GM12878 (cell line): ENCODE results near the gene HEG1.

Experiments
- FOXK2 ChIP-seq: fragments of 450-650 bp; IDR thresholded peaks from 2 replicates; pipeline ENCODE4 v1.6.1; 2017; ENCODE audit warnings: mild to moderate bottlenecking, moderate library complexity
- HDAC2 ChIP-seq: fragments of 200-600 bp; sonication (generic); IDR thresholded peaks from 2 replicates; pipeline ENCODE4 v1.6.1; 2017
- JUND ChIP-seq: IDR thresholded peaks from 2 replicates; pipeline ENCODE4 v1.6.1; 2012; ENCODE audit warnings: low read depth, mild to moderate bottlenecking, low read length, improper control_type of control experiment, moderate library complexity
- POU2F2 ChIP-seq: IDR thresholded peaks from 3 replicates; pipeline ENCODE4 v1.6.1; 2011; ENCODE audit warnings: low read depth, mild to moderate bottlenecking, low read length, borderline replicate concordance
- SIX5 ChIP-seq: IDR thresholded peaks from 2 replicates; pipeline ENCODE4 v1.6.1; 2011; ENCODE audit warnings: mild to moderate bottlenecking, low read depth, low read length, moderate library complexity; ENCODE audit not compliant: severe bottlenecking
- TAF1 ChIP-seq: IDR thresholded peaks from 2 replicates; pipeline ENCODE4 v1.6.1; 2011; ENCODE audit warnings: mild to moderate bottlenecking, low read depth, low read length, borderline replicate concordance
- TCF12 ChIP-seq: IDR thresholded peaks from 2 replicates; pipeline ENCODE4 v1.6.1; 2011; ENCODE audit warnings: low read depth, mild to moderate bottlenecking, low read length
- YY1 ChIP-seq: IDR thresholded peaks from 2 replicates; pipeline ENCODE4 v1.6.1; 2011; ENCODE audit warnings: low read depth, mild to moderate bottlenecking, low read length
- TF ChIP-seq, protein P1 (sequence below), 3 experiments: IDR thresholded peaks in 2 of 3; conservative IDR thresholded peaks in 1 of 3; 2 replicates each; pipeline ENCODE4 v1.5.1; 2011; ENCODE audit warnings: low read depth in 3 of 3, low read length in 3 of 3, mild to moderate bottlenecking in 3 of 3, control low read depth in 2 of 3, moderate library complexity in 2 of 3, inconsistent platforms in 1 of 3, mixed read lengths in 1 of 3; ENCODE audit not compliant: control insufficient read depth in 2 of 3, insufficient read depth in 1 of 3; ENCODE audit errors: extremely low read depth in 1 of 3
- TF ChIP-seq, protein P2 (sequence below): IDR thresholded peaks from 2 replicates; pipeline ENCODE4 v1.6.1; 2012; ENCODE audit warnings: low read depth, low read length, improper control_type of control experiment
- TF ChIP-seq, protein P3 (sequence below): fragments of 450-650 bp; IDR thresholded peaks from 2 replicates; pipeline ENCODE4 v1.6.1; 2016; ENCODE audit warnings: mild to moderate bottlenecking, moderate library complexity, borderline replicate concordance

DNA sequence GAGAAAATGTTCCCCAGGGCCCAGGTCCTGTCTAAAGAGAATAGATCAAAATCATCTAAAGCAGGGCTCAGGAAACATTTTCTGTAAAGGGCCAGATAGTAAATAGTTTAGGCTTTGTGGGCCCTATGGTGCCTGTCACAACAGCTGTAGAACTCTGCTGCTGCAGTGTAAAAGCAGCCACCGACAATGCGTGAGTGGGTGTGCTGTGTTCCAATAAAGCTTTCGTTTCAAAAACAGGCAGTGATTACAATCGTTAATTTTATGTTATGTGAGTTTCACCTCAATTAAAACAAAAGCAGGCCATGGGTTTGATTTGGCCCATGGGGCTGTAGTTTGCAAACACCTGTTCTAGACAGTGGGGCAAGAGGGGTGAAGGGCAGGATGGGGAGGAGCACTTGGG, 12.5 kb upstream of the HEG1 start:
- TF ChIP-seq YY1 (no peak), POU2F2 (no peak), JUND (no peak), TAF1 (no peak), FOXK2 (no peak), TCF12 (no peak), HDAC2 (no peak), SIX5 (no peak)
- TF ChIP-seq, protein P1, sequence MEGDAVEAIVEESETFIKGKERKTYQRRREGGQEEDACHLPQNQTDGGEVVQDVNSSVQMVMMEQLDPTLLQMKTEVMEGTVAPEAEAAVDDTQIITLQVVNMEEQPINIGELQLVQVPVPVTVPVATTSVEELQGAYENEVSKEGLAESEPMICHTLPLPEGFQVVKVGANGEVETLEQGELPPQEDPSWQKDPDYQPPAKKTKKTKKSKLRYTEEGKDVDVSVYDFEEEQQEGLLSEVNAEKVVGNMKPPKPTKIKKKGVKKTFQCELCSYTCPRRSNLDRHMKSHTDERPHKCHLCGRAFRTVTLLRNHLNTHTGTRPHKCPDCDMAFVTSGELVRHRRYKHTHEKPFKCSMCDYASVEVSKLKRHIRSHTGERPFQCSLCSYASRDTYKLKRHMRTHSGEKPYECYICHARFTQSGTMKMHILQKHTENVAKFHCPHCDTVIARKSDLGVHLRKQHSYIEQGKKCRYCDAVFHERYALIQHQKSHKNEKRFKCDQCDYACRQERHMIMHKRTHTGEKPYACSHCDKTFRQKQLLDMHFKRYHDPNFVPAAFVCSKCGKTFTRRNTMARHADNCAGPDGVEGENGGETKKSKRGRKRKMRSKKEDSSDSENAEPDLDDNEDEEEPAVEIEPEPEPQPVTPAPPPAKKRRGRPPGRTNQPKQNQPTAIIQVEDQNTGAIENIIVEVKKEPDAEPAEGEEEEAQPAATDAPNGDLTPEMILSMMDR (IDR thresholded peaks at IDR 0.05 in 2 of 3, conservative IDR thresholded peaks at IDR 0.05 in 1 of 3; ENCODE audit: control insufficient read depth in 2 of 3, extremely low read depth in 1 of 3, insufficient read depth in 1 of 3, low read depth in 3 of 3, low read length in 3 of 3), result no peak
- TF ChIP-seq, protein P2, sequence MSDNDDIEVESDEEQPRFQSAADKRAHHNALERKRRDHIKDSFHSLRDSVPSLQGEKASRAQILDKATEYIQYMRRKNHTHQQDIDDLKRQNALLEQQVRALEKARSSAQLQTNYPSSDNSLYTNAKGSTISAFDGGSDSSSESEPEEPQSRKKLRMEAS, result no peak
- TF ChIP-seq, protein P3, sequence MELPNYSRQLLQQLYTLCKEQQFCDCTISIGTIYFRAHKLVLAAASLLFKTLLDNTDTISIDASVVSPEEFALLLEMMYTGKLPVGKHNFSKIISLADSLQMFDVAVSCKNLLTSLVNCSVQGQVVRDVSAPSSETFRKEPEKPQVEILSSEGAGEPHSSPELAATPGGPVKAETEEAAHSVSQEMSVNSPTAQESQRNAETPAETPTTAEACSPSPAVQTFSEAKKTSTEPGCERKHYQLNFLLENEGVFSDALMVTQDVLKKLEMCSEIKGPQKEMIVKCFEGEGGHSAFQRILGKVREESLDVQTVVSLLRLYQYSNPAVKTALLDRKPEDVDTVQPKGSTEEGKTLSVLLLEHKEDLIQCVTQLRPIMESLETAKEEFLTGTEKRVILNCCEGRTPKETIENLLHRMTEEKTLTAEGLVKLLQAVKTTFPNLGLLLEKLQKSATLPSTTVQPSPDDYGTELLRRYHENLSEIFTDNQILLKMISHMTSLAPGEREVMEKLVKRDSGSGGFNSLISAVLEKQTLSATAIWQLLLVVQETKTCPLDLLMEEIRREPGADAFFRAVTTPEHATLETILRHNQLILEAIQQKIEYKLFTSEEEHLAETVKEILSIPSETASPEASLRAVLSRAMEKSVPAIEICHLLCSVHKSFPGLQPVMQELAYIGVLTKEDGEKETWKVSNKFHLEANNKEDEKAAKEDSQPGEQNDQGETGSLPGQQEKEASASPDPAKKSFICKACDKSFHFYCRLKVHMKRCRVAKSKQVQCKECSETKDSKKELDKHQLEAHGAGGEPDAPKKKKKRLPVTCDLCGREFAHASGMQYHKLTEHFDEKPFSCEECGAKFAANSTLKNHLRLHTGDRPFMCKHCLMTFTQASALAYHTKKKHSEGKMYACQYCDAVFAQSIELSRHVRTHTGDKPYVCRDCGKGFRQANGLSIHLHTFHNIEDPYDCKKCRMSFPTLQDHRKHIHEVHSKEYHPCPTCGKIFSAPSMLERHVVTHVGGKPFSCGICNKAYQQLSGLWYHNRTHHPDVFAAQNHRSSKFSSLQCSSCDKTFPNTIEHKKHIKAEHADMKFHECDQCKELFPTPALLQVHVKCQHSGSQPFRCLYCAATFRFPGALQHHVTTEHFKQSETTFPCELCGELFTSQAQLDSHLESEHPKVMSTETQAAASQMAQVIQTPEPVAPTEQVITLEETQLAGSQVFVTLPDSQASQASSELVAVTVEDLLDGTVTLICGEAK, result no peak
